ENCODE results near the gene SYNDIG1L.

Gene SYNDIG1L

DNA sequence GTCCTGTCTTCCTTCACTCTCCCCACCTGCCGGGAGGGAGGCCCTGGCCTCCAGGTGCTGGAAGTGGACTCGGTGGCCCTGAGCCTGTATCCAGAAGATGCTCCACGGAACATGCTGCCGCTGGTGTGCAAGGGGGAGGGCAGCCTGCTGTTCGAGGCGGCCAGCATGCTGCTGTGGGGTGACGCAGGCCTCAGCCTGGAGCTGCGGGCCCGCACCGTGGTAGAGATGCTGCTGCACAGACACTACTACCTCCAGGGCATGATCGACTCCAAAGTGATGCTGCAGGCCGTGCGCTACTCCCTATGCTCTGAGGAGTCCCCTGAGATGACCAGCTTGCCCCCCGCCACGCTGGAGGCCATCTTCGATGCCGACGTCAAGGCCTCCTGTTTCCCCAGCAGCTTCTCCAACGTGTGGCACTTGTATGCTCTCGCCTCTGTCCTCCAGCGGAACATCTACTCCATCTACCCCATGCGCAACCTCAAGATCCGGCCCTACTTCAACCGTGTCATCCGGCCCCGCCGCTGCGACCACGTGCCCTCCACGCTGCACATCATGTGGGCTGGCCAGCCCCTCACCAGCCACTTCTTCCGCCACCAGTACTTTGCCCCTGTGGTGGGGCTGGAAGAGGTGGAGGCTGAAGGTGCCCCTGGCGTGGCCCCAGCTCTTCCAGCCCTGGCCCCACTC is 69.0 kb downstream of the SYNDIG1L start:
- no peak for DNase-seq

All from activated CD4-positive, alpha-beta T cell treated with anti-CD3 and anti-CD28 coated beads, Interleukin-10, Interleukin-2, amounts not matched to agents 100 ng/mL and 50 ng/mL, durations not matched to agents 16 hours and 8 hours (primary cell).